KOPT-K1 (cell line): ENCODE measurements around the gene C16orf74.

ENCODE experiments used
- H3K27ac ChIP-seq: fragments of 200-600 bp; sonication (generic); 2 replicates; pipeline ENCODE4 v1.5.1; 2016; ENCODE audit warnings: antibody characterized with exemption, mild to moderate bottlenecking, low read depth, low read length; ENCODE audit not compliant: poor library complexity, severe bottlenecking
- H3K36me3 ChIP-seq: fragments of 200-600 bp; sonication (generic); 2 replicates; pipeline ENCODE4 v1.5.1; 2017; ENCODE audit warnings: antibody characterized with exemption, mild to moderate bottlenecking, low read length, moderate library complexity; ENCODE audit not compliant: insufficient read depth
- H3K9me3 ChIP-seq: fragments of 200-600 bp; sonication (generic); 2 replicates; pipeline ENCODE4 v1.5.1; 2017; ENCODE audit warnings: antibody characterized with exemption, low read length, mild to moderate bottlenecking; ENCODE audit not compliant: insufficient read depth, poor library complexity, severe bottlenecking

The C16orf74 gene

DNA sequence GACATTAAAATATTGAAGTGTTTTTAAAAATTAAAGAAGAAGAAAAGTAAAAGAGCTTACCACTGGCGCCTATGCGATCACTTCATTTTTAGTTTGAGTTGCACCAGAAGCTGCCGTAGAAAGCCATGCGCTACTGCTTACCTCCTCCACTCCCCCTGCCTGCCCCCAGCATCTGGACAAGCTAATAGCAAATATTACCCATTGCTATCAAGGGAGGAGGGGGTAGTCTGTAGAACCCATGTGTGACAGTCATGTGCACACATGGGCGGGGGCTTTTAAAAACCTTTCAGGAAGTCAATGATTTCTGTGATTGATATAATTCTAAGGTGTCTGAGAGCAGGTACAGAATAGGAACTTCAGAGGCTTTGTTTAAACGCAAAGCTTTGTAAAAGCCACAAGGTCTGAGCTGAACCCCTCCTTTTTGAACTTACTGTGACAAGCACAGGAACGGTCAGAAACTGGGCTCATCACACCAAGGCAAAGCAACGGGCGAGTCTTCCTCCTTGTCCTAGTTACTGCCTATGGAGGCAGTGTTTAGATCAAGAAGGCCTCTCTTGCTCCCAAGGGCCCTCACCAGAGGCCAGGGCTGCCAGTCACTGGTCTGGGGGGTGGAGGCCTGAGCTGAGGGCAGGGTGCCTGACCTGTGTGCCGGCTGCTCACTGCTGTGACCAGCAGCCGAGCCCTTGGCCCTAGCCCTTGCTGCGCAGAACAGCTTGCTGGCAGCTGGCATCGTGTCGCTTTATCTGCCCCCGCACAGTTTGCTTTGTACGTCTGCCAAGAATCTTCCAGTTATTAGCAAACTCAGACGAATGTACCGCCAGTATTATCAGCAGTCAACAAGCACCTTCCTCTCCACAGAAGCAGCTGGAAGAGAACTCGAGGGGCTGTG is 77.1 kb downstream of the C16orf74 start:
- Histone ChIP-seq H3K36me3 (peaks cover 100% of the 10 kb centered on the region), H3K9me3 (no peaks in the 10 kb centered on the region), H3K27ac (no peak overlapping the region)

DNA sequence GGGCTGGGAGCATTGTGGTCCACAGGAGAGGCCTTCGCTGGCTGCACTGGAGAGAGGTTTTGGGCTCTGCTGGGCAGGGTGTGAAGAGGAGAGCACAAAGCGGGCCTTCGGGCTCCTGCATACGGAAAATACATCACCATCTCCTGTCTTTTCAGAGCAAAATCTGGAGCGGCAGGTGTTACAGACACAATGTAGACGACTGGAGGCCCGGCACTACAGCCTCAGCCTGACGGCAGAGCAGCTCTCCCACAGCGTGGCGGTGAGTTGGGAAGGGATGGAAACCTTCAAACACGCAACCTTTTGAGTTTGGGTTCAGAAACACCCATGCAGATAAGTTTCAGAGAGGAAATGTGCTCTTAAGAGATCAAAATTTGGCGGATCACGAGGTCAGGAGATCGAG is 80.1 kb downstream of the C16orf74 start:
- Histone ChIP-seq H3K36me3 (peaks cover 100% of the 10 kb centered on the region), H3K9me3 (no peaks in the 10 kb centered on the region), H3K27ac (no peak overlapping the region)

DNA sequence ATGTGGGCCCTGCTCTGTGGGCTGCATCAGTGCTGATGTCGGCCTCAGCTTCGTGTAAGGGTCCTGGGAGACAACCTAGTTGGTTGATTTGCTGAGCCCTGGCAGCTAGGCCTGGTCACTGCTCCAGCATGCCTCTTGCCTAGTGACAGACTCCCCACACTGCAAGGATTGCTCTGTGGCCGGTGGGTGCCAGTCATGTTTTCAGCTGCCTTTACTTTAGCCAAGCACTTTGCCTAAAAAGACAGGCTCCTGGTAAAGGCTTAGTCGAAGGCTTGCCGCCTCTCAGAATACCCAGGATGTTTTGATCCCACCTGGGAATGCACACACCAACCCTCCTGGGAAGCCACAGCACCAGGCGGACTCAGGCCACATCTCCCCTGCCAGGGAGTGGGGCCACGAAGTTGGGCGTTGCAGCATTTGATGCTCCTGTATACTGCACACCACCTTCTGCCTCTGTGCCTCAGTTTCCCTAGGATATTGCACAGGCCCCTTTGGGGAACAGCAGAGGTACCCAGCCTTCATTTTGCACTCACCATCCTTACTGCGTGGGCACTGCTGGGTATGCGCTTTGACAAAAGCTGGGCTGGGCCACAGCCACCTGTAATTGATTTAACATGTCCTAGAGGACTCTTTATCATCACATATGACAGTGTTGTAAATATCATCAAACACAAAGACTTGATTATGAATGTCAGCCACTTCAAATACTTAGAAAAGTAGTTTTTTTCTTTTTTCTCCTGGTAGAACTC is 82.0 kb downstream of the C16orf74 start:
- Histone ChIP-seq H3K36me3 (peaks cover 100% of the 10 kb centered on the region), H3K27ac (no peak overlapping the region), H3K9me3 (no peaks in the 10 kb centered on the region)

DNA sequence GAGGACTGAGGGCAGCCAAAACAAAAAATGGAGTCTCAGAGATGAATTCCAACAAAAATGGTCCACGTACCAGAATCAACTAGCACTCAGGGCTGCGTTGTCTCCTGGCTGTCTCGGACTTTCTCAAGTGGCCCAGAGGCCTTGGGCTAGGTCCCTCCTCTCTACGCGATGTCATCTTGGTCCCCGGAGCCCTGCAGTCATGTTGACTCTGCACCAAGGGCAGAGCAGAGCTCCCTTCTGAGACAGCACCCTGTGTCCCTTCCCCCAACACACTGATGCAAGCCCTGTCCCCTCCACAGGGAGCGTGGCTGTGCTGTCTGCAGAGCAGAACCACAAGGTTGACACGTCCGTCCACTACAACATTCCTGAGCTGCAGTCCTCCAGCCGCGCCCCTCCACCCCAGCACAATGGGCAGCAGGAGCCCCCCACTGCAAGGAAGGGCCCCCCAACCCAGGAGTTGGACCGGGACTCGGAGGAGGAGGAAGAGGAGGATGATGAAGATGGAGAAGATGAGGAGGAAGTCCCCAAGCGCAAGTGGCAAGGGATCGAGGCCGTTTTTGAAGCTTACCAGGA is 83.0 kb downstream of the C16orf74 start:
- no peak overlapping the region for H3K27ac ChIP-seq
- no peaks in the 10 kb centered on the region for H3K9me3 ChIP-seq
- peaks cover 100% of the 10 kb centered on the region for H3K36me3 ChIP-seq

- Histone ChIP-seq H3K27ac (no peak overlapping the region), H3K9me3 (no peaks in the 10 kb centered on the region), H3K36me3 (peaks cover 100% of the 10 kb centered on the region)
Measured at GRCh38 chr16:85667261-85667660, 83.6 kb downstream of the C16orf74 start.

DNA sequence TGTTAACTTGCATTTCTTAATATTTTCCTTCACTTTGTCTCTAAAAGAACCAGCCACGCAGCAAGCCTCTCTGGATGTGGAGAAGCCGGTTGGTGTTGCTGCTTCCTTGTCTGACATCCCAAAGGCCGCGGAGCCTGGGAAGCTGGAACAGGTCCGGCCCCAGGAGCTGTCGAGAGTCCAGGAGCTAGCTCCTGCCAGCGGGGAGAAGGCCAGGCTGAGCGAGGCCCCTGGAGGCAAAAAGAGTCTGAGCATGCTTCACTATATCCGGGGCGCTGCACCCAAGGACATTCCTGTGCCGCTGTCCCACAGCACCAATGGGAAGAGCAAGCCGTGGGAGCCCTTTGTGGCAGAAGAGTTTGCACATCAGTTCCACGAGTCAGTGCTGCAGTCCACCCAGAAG is 85.0 kb downstream of the C16orf74 start:
- Histone ChIP-seq H3K27ac (no peak overlapping the region), H3K36me3 (peaks cover 100% of the 10 kb centered on the region), H3K9me3 (no peaks in the 10 kb centered on the region)

DNA sequence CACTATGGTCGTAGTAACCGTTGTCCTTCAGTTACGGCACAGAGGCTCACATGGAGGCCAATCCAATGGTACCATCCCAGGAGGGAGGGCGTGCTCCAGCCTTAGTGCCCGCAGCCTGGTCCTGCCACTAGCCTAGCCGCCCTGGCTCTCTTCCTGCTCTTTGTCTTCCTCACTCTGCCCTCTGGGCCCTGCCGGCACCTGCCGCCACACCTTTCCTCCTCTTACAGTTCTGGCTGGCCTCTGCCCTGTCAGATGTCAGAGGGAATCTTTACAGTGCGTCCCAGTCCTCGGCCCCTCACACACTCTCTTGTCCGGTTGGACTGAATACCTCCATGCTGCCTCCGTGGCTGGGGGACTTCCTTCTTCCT is 85.5 kb downstream of the C16orf74 start:
- Histone ChIP-seq H3K9me3 (no peaks in the 10 kb centered on the region), H3K27ac (no peak overlapping the region), H3K36me3 (peaks cover 100% of the 10 kb centered on the region)

DNA sequence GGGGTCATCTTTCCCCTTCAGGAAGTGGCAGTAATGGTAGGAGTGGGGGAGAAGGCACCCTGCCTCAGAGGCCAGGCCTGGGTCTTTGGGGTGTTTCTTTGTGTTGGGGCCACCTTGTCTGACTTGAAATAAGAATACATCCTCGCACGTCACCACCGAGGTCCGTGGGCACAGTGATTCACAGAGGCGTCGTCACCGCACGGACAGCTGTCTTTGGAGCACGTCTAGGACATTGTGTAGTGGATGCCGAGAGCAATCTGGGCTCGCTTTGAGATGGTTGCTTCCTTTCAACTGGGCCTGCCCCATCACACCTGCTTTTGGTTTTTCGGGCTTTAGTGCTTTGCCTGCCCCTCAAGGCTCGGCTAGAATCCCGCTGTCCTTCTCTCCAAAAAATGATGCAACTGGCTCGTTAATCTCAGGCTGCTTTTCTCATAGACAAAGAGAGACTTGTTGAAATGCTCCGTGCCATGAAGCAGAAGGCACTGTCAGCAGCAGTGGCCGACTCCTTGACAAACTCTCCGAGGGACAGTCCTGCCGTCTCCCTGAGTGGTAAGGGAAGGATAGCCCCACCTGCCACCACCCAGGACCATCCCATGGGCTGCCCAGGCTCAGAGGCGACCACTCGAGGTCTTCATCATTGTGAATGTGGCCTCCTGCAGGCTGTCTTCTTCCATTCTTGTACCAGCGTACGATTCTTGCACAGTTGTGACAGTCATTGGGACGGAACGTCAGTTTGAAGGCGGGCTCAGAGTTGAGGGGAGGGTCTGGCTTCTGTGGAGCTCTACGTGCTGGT is 86.1 kb downstream of the C16orf74 start:
- peaks cover 100% of the 10 kb centered on the region for H3K36me3 ChIP-seq
- H3K27ac ChIP-seq: no peak overlapping the region
- H3K9me3 ChIP-seq: no peaks in the 10 kb centered on the region

- Histone ChIP-seq H3K36me3 (peaks cover 100% of the 10 kb centered on the region), H3K9me3 (no peaks in the 10 kb centered on the region), H3K27ac (no peak overlapping the region)
Measured at GRCh38 chr16:85663891-85664321, 87.0 kb downstream of the C16orf74 start.

DNA sequence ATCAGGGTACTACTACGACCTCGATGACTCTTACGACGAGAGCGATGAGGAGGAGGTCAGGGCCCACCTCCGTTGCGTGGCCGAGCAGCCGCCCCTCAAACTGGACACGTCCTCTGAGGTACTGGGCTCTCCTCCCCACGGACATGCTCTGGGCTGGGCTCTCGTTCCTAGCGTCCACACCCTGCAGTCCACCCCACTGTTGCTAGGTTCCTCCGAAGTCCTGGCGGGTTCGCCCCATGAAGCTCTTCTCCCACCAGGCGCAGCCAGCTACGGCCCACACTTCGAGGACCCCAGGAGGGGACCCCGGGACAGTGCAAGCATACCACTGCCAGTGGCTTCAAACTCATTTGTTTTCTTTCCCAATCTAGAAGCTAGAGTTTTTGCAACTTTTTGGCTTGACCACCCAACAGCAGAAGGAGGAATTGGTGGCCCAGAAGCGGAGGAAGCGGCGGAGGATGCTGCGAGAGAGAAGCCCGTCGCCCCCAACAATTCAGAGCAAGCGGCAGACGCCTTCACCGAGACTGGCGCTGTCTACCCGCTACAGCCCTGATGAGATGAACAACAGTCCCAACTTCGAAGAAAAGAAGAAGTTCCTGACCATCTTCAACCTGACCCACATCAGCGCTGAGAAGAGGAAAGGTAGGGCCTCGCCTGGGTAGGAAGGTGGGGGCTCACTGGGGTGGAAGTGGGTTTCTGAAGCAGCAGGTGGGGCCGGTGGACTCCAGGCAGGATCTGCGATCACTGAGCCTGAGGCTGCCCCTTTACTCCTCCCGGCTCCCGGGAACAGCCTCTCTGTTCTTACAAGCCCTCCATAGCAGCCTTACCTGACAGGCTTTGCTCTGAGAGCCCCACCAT is 87.7 kb downstream of the C16orf74 start:
- H3K9me3 ChIP-seq: no peaks in the 10 kb centered on the region
- H3K36me3 ChIP-seq: peaks cover 100% of the 10 kb centered on the region
- H3K27ac ChIP-seq: no peak overlapping the region

- Histone ChIP-seq H3K27ac (no peak overlapping the region), H3K9me3 (no peaks in the 10 kb centered on the region), H3K36me3 (peaks cover 100% of the 10 kb centered on the region)
Measured at GRCh38 chr16:85662482-85662812, 88.4 kb downstream of the C16orf74 start.

- Histone ChIP-seq H3K9me3 (no peaks in the 10 kb centered on the region), H3K36me3 (peaks cover 100% of the 10 kb centered on the region), H3K27ac (no peak overlapping the region)
Measured at GRCh38 chr16:85661740-85662481, 89.0 kb downstream of the C16orf74 start.

- peaks cover 100% of the 10 kb centered on the region for H3K36me3 ChIP-seq
- H3K27ac ChIP-seq: no peak overlapping the region
- H3K9me3 ChIP-seq: no peaks in the 10 kb centered on the region
Measured at GRCh38 chr16:85660843-85661739, 89.8 kb downstream of the C16orf74 start.
